HepG2 (cell line): ENCODE data around the gene EPB41L2. TPM values are rescaled to one million over a fixed set of nuclear protein-coding genes. Genes with fewer than 3 reads are reported as not detected.

Experiments used
- ARHGAP35 ChIP-seq: sonication (generic); formaldehyde crosslinking; IDR thresholded peaks from 2 replicates; pipeline ENCODE4 v1.9.0; 2022; ENCODE audit warnings: mild to moderate bottlenecking, inconsistent platforms, moderate library complexity, missing genetic modification reagents, borderline replicate concordance
- CENPBD1 ChIP-seq: sonication (generic); formaldehyde crosslinking; IDR thresholded peaks from 2 replicates; pipeline ENCODE4 v1.8.0; 2022; ENCODE audit warnings: missing genetic modification reagents, low read depth, mild to moderate bottlenecking, borderline replicate concordance
- EHMT2 ChIP-seq: fragments of 200-600 bp; sonication (generic); IDR thresholded peaks from 2 replicates; pipeline ENCODE4 v1.7.0; 2017; ENCODE audit warnings: antibody characterized with exemption, low read depth, low read length, borderline replicate concordance
- ELF3 ChIP-seq: IDR thresholded peaks from 2 replicates; pipeline ENCODE4 v1.6.1; 2016; ENCODE audit warnings: missing genetic modification reagents, missing compliant biosample characterization
- FOXM1 ChIP-seq: sonication (generic); formaldehyde crosslinking; IDR thresholded peaks from 2 replicates; pipeline ENCODE4 v1.5.0; 2020; ENCODE audit warnings: missing genetic modification reagents
- KDM6A ChIP-seq: IDR thresholded peaks from 2 replicates; pipeline ENCODE4 v1.6.1; 2016; ENCODE audit warnings: low read depth
- MTA3 ChIP-seq: sonication (generic); formaldehyde crosslinking; IDR thresholded peaks from 2 replicates; pipeline ENCODE4 v1.4.0; 2020; ENCODE audit warnings: missing genetic modification reagents
- PPARG ChIP-seq: conservative IDR thresholded peaks from 2 replicates; pipeline ENCODE4 v1.6.1; 2016; ENCODE audit warnings: missing biosample characterization, missing genetic modification reagents
- SMAD1 ChIP-seq: sonication (generic); formaldehyde crosslinking; IDR thresholded peaks from 2 replicates; pipeline ENCODE4 v1.4.0; 2020; ENCODE audit warnings: missing genetic modification reagents, low read depth, mild to moderate bottlenecking, borderline replicate concordance
- STAT6 ChIP-seq: sonication (generic); formaldehyde crosslinking; IDR thresholded peaks from 2 replicates; pipeline ENCODE4 v1.4.0; 2020; ENCODE audit warnings: missing genetic modification reagents, mild to moderate bottlenecking, borderline replicate concordance
- TAF15 ChIP-seq: fragments of 200-400 bp; formaldehyde crosslinking; IDR thresholded peaks from one replicate; pipeline ENCODE4 v1.6.1; 2018; ENCODE audit warnings: mild to moderate bottlenecking, low read depth, low read length; ENCODE audit not compliant: poor library complexity, severe bottlenecking
- TBP ChIP-seq: sonication (generic); formaldehyde crosslinking; IDR thresholded peaks from 2 replicates; pipeline ENCODE4 v1.5.0; 2020; ENCODE audit warnings: missing genetic modification reagents
- TBX2 ChIP-seq: sonication (generic); formaldehyde crosslinking; IDR thresholded peaks from 2 replicates; pipeline ENCODE4 v1.5.0; 2020; ENCODE audit warnings: missing genetic modification reagents, mild to moderate bottlenecking, borderline replicate concordance
- ZBTB14 ChIP-seq: sonication (generic); formaldehyde crosslinking; IDR thresholded peaks from 2 replicates; pipeline ENCODE4 v1.4.0; 2020; ENCODE audit warnings: missing genetic modification reagents
- ZBTB37 ChIP-seq: sonication (generic); formaldehyde crosslinking; IDR thresholded peaks from 2 replicates; pipeline ENCODE4 v1.4.0; 2020; ENCODE audit warnings: mild to moderate bottlenecking, missing genetic modification reagents
- ZFX ChIP-seq: sonication (generic); formaldehyde crosslinking; IDR thresholded peaks from 2 replicates; pipeline ENCODE4 v1.4.0; 2020; ENCODE audit warnings: mild to moderate bottlenecking, low read depth, missing genetic modification reagents, moderate library complexity
- ZNF274 ChIP-seq: sonication (generic); formaldehyde crosslinking; IDR thresholded peaks from 2 replicates; pipeline ENCODE4 v1.5.1; 2020; ENCODE audit warnings: mild to moderate bottlenecking, missing genetic modification reagents
- ZNF3 ChIP-seq: IDR thresholded peaks from 2 replicates; pipeline ENCODE4 v1.7.0; 2017; ENCODE audit warnings: inconsistent platforms
- ZNF367 ChIP-seq: sonication (generic); formaldehyde crosslinking; IDR thresholded peaks from 2 replicates; pipeline ENCODE4 v1.4.0; 2020; ENCODE audit warnings: missing genetic modification reagents, borderline replicate concordance
- ZNF512 ChIP-seq: sonication (generic); formaldehyde crosslinking; IDR thresholded peaks from 2 replicates; pipeline ENCODE4 v1.4.0; 2020; ENCODE audit warnings: mild to moderate bottlenecking, missing genetic modification reagents
- ZNF549 ChIP-seq: sonication (generic); formaldehyde crosslinking; IDR thresholded peaks from 2 replicates; pipeline ENCODE4 v1.5.0; 2020; ENCODE audit warnings: missing genetic modification reagents
- ZNF556 ChIP-seq: sonication (generic); formaldehyde crosslinking; IDR thresholded peaks from 2 replicates; pipeline ENCODE4 v1.4.0; 2020; ENCODE audit warnings: mild to moderate bottlenecking, missing genetic modification reagents, borderline replicate concordance
- ZNF776 ChIP-seq: sonication (generic); formaldehyde crosslinking; IDR thresholded peaks from 2 replicates; pipeline ENCODE4 v1.4.0; 2020; ENCODE audit warnings: mild to moderate bottlenecking, missing genetic modification reagents
- ZSCAN25 ChIP-seq: sonication (generic); formaldehyde crosslinking; IDR thresholded peaks from 2 replicates; pipeline ENCODE4 v1.8.0; 2022; ENCODE audit warnings: mild to moderate bottlenecking, missing genetic modification reagents
- ZSCAN31 ChIP-seq: sonication (generic); formaldehyde crosslinking; IDR thresholded peaks from 2 replicates; pipeline ENCODE4 v1.5.0; 2020; ENCODE audit warnings: low read depth, mild to moderate bottlenecking, missing genetic modification reagents
- polyA plus RNA-seq, 8 experiments: library from polyadenylated mRNA; depleted of rRNA in 3 of 8; stranded (reverse) in 7 of 8; unstranded in 1 of 8; fragments of >200 nt; fragmentation: Illumina TruSeq in 4 of 8; extraction: Trizol in 4 of 8; gene quantifications; 2 replicates each; pipeline versions ENCODE4 v1.2.1 to v1.2.3, GENCODE V29; 2011 to 2016; ENCODE audit warnings: low read depth in 4 of 8, missing spikeins in 1 of 8, mixed read lengths in 1 of 8; ENCODE audit not compliant: insufficient read depth in 1 of 8
- total RNA-seq, 5 experiments: library from RNA; depleted of rRNA; stranded (reverse); fragments of >200 nt; fragmentation: Illumina TruSeq; extraction: Trizol; gene quantifications; 2 replicates each; pipeline ENCODE4 v1.2.3, GENCODE V29; 2016; ENCODE audit warnings: low read depth in 1 of 5

EPB41L2 gene
- total and polyA plus RNA-seq, 2 of the 13 experiments (the other 11 are each of a cell fraction or from before 2014, with no cell fraction given), result 41.7 to 56.4 TPM

GRCh38 chr6:131063764-131064272, 773 bp upstream of the EPB41L2 start (continued):
- TF ChIP-seq EHMT2 (no peak), FOXM1 (CRISPR knock-in tag) (no peak), ZBTB37 (no peak), CENPBD1 (CRISPR knock-in tag) (no peak), KDM6A (CRISPR knock-in tag) (no peak), PPARG (CRISPR knock-in tag) (no peak; the same call in 1 of the 2 replicates), ZFX (CRISPR knock-in tag) (no peak; the same call in 1 of the 2 replicates), MTA3 (CRISPR knock-in tag) (no peak), ZBTB14 (CRISPR knock-in tag) (no peak), ZSCAN31 (CRISPR knock-in tag) (no peak), TBP (no peak), ZNF367 (CRISPR knock-in tag) (no peak), SMAD1 (CRISPR knock-in tag) (no peak), ZNF274 (CRISPR knock-in tag) (no peak), ZNF512 (CRISPR knock-in tag) (no peak), STAT6 (CRISPR knock-in tag) (no peak), ZNF556 (CRISPR knock-in tag) (no peak), ELF3 (CRISPR knock-in tag) (no peak), ARHGAP35 (CRISPR knock-in tag) (0 out of 2 replicates have a peak, but pooled peaks have one; percentile 16), TAF15 (no peak), ZSCAN25 (no peak), ZNF549 (CRISPR knock-in tag) (no peak), ZNF776 (no peak), ZNF3 (no peak), TBX2 (CRISPR knock-in tag) (no peak)
